Caco-2 (cell line): ENCODE measurements around the gene ARMC6. TPM values are rescaled to one million over a fixed set of nuclear protein-coding genes. Genes with fewer than 3 reads are reported as not detected.
A peak's percentile ranks its signal among the peaks of the same experiment; 100 is the strongest.

ENCODE experiments used
- BruUV-seq: library from RNA; stranded (reverse); fragments of 400-500 nt; replicated peaks from 2 replicates; lab custom pipeline; 2021; lab: Mats Ljungman, UMichigan
- CTCF ChIA-PET: fragments of 300-600 bp; sonication (Branson Sonifier 250); formaldehyde crosslinking; loops from one replicate; lab custom pipeline; 2022; ENCODE audit warnings: antibody characterized with exemption; lab: Charles Lee
- POLR2A ChIA-PET: fragments of 300-600 bp; sonication (Branson Sonifier 250); formaldehyde crosslinking; loops from one replicate; lab custom pipeline; 2022; ENCODE audit warnings: antibody characterized with exemption; lab: Charles Lee
- DNase-seq, 2 experiments: peaks; one replicate each; pipeline versions ENCODE4 v3.0.0 to v3.0.0-alpha.2; 2020 to 2022
- H3K27me3 ChIP-seq: replicated peaks from 2 replicates; pipeline ENCODE4 v1.6.0; 2011; ENCODE audit warnings: low read length; ENCODE audit not compliant: control insufficient read depth, insufficient read depth
- H3K36me3 ChIP-seq: 2 replicates; pipeline ENCODE4 v1.5.1; 2011; ENCODE audit warnings: low read length; ENCODE audit not compliant: control insufficient read depth, insufficient read depth
- H3K4me1 ChIP-seq: fragments of 250-450 bp; sonication (Bioruptor Pico); 2 replicates; pipeline ENCODE4 v1.5.1; 2020; ENCODE audit warnings: mild to moderate bottlenecking
- H3K4me3 ChIP-seq: 2 replicates; pipeline ENCODE4 v1.5.1; 2011; ENCODE audit warnings: low read depth, mild to moderate bottlenecking, control low read depth, low read length
- H3K9me3 ChIP-seq: fragments of 250-450 bp; sonication (Bioruptor Pico); 2 replicates; pipeline ENCODE4 v1.5.1; 2020; ENCODE audit warnings: mild to moderate bottlenecking, moderate library complexity
- H3K27ac Mint-ChIP-seq: one replicate; pipeline ENCODE4 v1.8.0; 2022; ENCODE audit warnings: mixed read lengths; ENCODE audit not compliant: unreplicated experiment
- H3K27me3 Mint-ChIP-seq: one replicate; pipeline ENCODE4 v1.8.0; 2022; ENCODE audit warnings: mixed read lengths; ENCODE audit not compliant: insufficient read depth, unreplicated experiment
- H3K36me3 Mint-ChIP-seq: one replicate; pipeline ENCODE4 v1.8.0; 2022; ENCODE audit warnings: mild to moderate bottlenecking, mixed read lengths; ENCODE audit not compliant: insufficient read depth, unreplicated experiment
- H3K4me1 Mint-ChIP-seq: one replicate; pipeline ENCODE4 v1.8.0; 2022; ENCODE audit warnings: low read depth, mixed read lengths; ENCODE audit not compliant: unreplicated experiment
- H3K4me3 Mint-ChIP-seq: one replicate; pipeline ENCODE4 v1.8.0; 2022; ENCODE audit warnings: mild to moderate bottlenecking, moderate library complexity, mixed read lengths; ENCODE audit not compliant: unreplicated experiment
- H3K9me3 Mint-ChIP-seq: one replicate; pipeline ENCODE4 v1.8.0; 2022; ENCODE audit warnings: mixed read lengths; ENCODE audit not compliant: unreplicated experiment
- CTCF ChIP-seq, 2 experiments: fragments of 200-600 bp in 1 of 2; IDR thresholded peaks; 1 replicate in 1 of 2; 2 replicates in 1 of 2; pipeline versions ENCODE4 v1.5.1 to v1.8.0; 2011 to 2022; ENCODE audit warnings: antibody characterized with exemption in 1 of 2, control low read depth in 1 of 2, inconsistent platforms in 1 of 2, low read depth in 1 of 2, low read length in 1 of 2, mild to moderate bottlenecking in 1 of 2, moderate library complexity in 1 of 2; ENCODE audit not compliant: insufficient read depth in 1 of 2, severe bottlenecking in 1 of 2, unreplicated experiment in 1 of 2
- intact Hi-C: fragments of 100-400 bp; cut with micrococcal nuclease; formaldehyde crosslinking; loops from one replicate; pipeline ENCODE4 v1.10.0; 2022; ENCODE audit not compliant: unreplicated experiment
- total RNA-seq: library from RNA; stranded (reverse); gene quantifications from 2 replicates; pipeline ENCODE4 v1.2.3, GENCODE V29; 2022

ARMC6 gene
- total RNA-seq, 1 experiment from 2014 or later: 40.1 TPM

GRCh38 chr19:19064098-19064722 lies 30.8 kb downstream of the ARMC6 start:
- Mint-ChIP-seq H3K36me3 (peaks cover 29% of the 10 kb centered on the region), H3K27ac (peak overlapping the region; percentile 66), H3K9me3 (no peaks in the 10 kb centered on the region), H3K4me3 (peak overlapping the region; percentile 83), H3K4me1 (no peaks in the 10 kb centered on the region), H3K27me3 (no peaks in the 10 kb centered on the region)
- BruUV-seq: no TSS peak
- Histone ChIP-seq H3K36me3 (0 out of 2 replicates have a peak, but pooled peaks cover 2% of the 10 kb centered on the region), H3K4me1 (peaks cover 11% of the 10 kb centered on the region), H3K9me3 (no peaks in the 10 kb centered on the region), H3K4me3 (peak overlapping the region; percentile 64), H3K27me3 (no peaks in the 10 kb centered on the region)
- TF ChIP-seq CTCF (IDR thresholded peaks at IDR 0.05; ENCODE audit: insufficient read depth in 1 of 2, low read depth in 1 of 2, low read length in 1 of 2, severe bottlenecking in 1 of 2, unreplicated experiment in 1 of 2): peak in 1 of 2 experiments; percentile 42
- CTCF ChIA-PET: interaction anchor here (0.7 kb wide), 1 partner anchor 13 kb away, joined by 3 read pairs; no protein-coding TSS in a partner anchor
- DNase-seq: no peak
- POLR2A ChIA-PET: no interaction called here
- intact Hi-C loops: no loop called here

DNA sequence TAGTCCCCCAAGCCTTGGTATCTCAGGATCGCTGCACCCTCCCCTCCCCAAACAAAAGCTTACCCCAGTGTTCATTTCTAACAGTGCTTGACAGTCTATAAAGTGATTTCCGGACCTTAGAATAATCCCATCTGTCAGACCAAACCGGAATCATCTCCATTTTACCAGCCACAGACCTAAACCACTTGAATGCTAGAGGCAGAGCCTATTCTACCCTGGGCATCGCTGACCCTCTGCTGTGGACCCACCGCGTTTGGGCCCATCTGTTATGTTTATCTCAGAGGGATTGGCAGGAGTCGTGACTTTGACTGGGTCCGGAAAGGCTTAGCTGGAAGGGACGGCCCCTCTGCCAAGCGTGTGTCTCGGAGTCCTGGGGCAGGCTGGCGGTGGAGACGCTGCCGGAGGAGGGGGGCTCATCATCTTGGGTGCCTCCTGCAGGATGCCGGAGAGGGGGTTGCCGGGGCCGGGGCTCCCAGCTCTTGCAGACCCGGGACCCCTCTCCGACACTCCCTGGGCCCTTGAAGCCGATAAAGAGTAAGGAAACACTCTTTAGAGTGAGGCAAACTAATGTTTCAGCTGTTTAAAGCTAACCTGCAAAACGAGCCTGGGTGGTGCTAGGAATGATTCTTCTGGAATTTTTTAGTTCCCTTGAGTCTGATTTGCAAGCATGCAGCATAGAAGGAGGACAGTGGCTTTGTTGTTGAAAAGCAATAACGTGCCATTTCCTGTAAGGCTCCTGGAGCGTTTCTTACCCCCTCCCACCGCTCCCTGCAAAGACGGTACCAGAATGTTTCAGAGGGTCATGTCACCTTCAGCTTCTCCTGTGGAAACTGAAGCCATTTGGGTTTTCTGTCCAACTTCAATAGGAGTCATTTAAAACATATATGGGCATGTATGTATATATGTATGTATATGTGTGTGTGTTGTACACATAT lies 31.7 kb downstream of the ARMC6 start:
- Mint-ChIP-seq H3K36me3 (peaks cover 23% of the 10 kb centered on the region), H3K27me3 (no peaks in the 10 kb centered on the region), H3K27ac (peak overlapping the region; percentile 66), H3K4me3 (peak overlapping the region; percentile 83), H3K4me1 (no peaks in the 10 kb centered on the region), H3K9me3 (no peaks in the 10 kb centered on the region)
- DNase-seq: no peak
- Histone ChIP-seq H3K36me3 (no peaks in the 10 kb centered on the region), H3K9me3 (no peaks in the 10 kb centered on the region), H3K4me1 (peaks cover 11% of the 10 kb centered on the region), H3K4me3 (peak overlapping the region; percentile 64), H3K27me3 (no peaks in the 10 kb centered on the region)
- CTCF ChIA-PET: no interaction called here
- BruUV-seq: TSS peak; percentile 5
- TF ChIP-seq CTCF (IDR thresholded peaks at IDR 0.05; ENCODE audit: insufficient read depth in 1 of 2, low read depth in 1 of 2, low read length in 1 of 2, severe bottlenecking in 1 of 2, unreplicated experiment in 1 of 2): no peak
- intact Hi-C loops: no loop called here
- POLR2A ChIA-PET: interaction anchor here (0.5 kb wide), 1 partner anchor 72 kb away, joined by 3 read pairs; no protein-coding TSS in a partner anchor

- no peak for TF ChIP-seq CTCF (IDR thresholded peaks at IDR 0.05; ENCODE audit: insufficient read depth in 1 of 2, low read depth in 1 of 2, low read length in 1 of 2, severe bottlenecking in 1 of 2, unreplicated experiment in 1 of 2)
- Mint-ChIP-seq H3K4me1 (no peaks in the 10 kb centered on the region), H3K27ac (no peak overlapping the region), H3K27me3 (no peaks in the 10 kb centered on the region), H3K36me3 (peaks cover 18% of the 10 kb centered on the region), H3K9me3 (no peaks in the 10 kb centered on the region), H3K4me3 (no peak overlapping the region)
- BruUV-seq: no TSS peak
- no peak for DNase-seq
- Histone ChIP-seq H3K4me1 (peaks cover 7% of the 10 kb centered on the region), H3K36me3 (no peaks in the 10 kb centered on the region), H3K27me3 (no peaks in the 10 kb centered on the region), H3K9me3 (no peaks in the 10 kb centered on the region), H3K4me3 (no peak overlapping the region)
- CTCF ChIA-PET: no interaction called here
- intact Hi-C loops: no loop called here
- POLR2A ChIA-PET: interaction anchor here (0.7 kb wide), 1 partner anchor 886 kb away, joined by 3 read pairs; no protein-coding TSS in a partner anchor
Observed at GRCh38 chr19:19067276-19068072, 34.1 kb downstream of the ARMC6 start.
